NOMO-1 (cell line): ENCODE measurements around the gene TMEM117.
"Not testable (repeated sequence)": the region's sequence is repeated elsewhere in the genome, so short reads cannot be mapped to it uniquely, and the experiment has no call there.

Experiments used
- DNase-seq, 2 experiments: peaks; one replicate each; lab custom pipeline; 2025; ENCODE audit not compliant: unreplicated experiment in 2 of 2; lab: John Stamatoyannopoulos, UW

The TMEM117 gene

GRCh38 chr12:44174053-44174452 is 338.2 kb downstream of the TMEM117 start:
- no peak for DNase-seq

- no peak for DNase-seq
Measured at GRCh38 chr12:44184499-44185206, 348.8 kb downstream of the TMEM117 start.

GRCh38 chr12:44193281-44193680 is 357.4 kb downstream of the TMEM117 start:
- DNase-seq: no peak

- DNase-seq: not testable (repeated sequence)
Measured at GRCh38 chr12:44195719-44196118, 359.8 kb downstream of the TMEM117 start.

- no peak for DNase-seq
Measured at GRCh38 chr12:44206045-44206444, 370.2 kb downstream of the TMEM117 start.

GRCh38 chr12:44217146-44217883 is 381.4 kb downstream of the TMEM117 start:
- no peak for DNase-seq

GRCh38 chr12:44223736-44224135 is 387.9 kb downstream of the TMEM117 start:
- DNase-seq: no peak

GRCh38 chr12:44224399-44225148 is 388.7 kb downstream of the TMEM117 start:
- no peak for DNase-seq

- DNase-seq: no peak
Measured at GRCh38 chr12:44225149-44225510, 389.2 kb downstream of the TMEM117 start.

- no peak for DNase-seq
Measured at GRCh38 chr12:44227616-44228015, 391.7 kb downstream of the TMEM117 start.

- DNase-seq: no peak
Measured at GRCh38 chr12:44229846-44230245, 394.0 kb downstream of the TMEM117 start.

GRCh38 chr12:44235674-44236073 is 399.8 kb downstream of the TMEM117 start:
- DNase-seq: no peak

GRCh38 chr12:44240186-44240585 is 404.3 kb downstream of the TMEM117 start:
- DNase-seq: no peak

GRCh38 chr12:44245932-44246331 is 410.1 kb downstream of the TMEM117 start:
- no peak for DNase-seq

- no peak for DNase-seq
Measured at GRCh38 chr12:44246482-44247105, 410.7 kb downstream of the TMEM117 start.

- DNase-seq: no peak
Measured at GRCh38 chr12:44247588-44247987, 411.7 kb downstream of the TMEM117 start.

- no peak for DNase-seq
Measured at GRCh38 chr12:44248436-44248835, 412.6 kb downstream of the TMEM117 start.

GRCh38 chr12:44250440-44250839 is 414.6 kb downstream of the TMEM117 start:
- not testable (repeated sequence) for DNase-seq

GRCh38 chr12:44253338-44253856 is 417.5 kb downstream of the TMEM117 start:
- no peak for DNase-seq

GRCh38 chr12:44258246-44258645 is 422.4 kb downstream of the TMEM117 start:
- no peak for DNase-seq

GRCh38 chr12:44259890-44260289 is 424.0 kb downstream of the TMEM117 start:
- DNase-seq: no peak
